ENCODE data around the gene CDK19. TPM values are rescaled to one million over a fixed set of nuclear protein-coding genes. Genes with fewer than 3 reads are reported as not detected.

CDK19 gene
- polyA plus RNA-seq, 1 donor from 2014 or later, result 40.7 TPM

DNA sequence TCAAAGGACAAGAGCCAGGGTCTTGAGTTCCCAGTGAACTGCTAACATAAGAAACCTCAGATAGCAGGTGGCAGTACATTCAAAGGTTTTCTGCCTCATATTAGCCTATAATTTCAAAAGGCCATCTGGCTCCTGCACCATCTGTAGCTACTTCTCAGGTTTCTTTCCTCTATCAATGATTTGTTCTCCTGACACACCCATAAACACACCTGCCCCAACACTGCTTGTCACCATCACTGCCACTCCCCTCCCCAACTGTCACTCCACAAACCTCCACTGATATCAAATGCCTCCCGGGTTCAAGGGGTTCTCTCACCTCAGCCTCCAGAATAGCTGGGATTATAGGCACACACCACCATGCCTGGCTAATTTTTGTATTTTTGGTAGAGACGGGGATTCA, 186.1 kb downstream of the CDK19 start:
- Histone ChIP-seq H3F3A (ENCODE audit: insufficient read depth, low read length, poor library complexity, severe bottlenecking) (no peaks in the 10 kb centered on the region), H3K36me3 (ENCODE audit: insufficient read depth, low read length) (no peaks in the 10 kb centered on the region), H3K9me3 (ENCODE audit: low read length) (no peaks in the 10 kb centered on the region), H2AFZ (ENCODE audit: low read depth, low read length) (no peak overlapping the region), H4K20me1 (ENCODE audit: insufficient read depth) (no peaks in the 10 kb centered on the region), H3K9ac (ENCODE audit: low read length) (no peak overlapping the region), H3K79me2 (replicated peaks; ENCODE audit: insufficient read depth, low read length) (no peaks in the 10 kb centered on the region), H3K27ac (ENCODE audit: low read length) (no peak overlapping the region), H3K27me3 (ENCODE audit: insufficient read depth, low read depth, low read length) (no peaks in the 10 kb centered on the region), H3K4me2 (ENCODE audit: low read length) (no peak overlapping the region), H3K4me3 (ENCODE audit: low read length) (no peak overlapping the region), H3K9me2 (ENCODE audit: insufficient read depth, low read length) (no peaks in the 10 kb centered on the region)
- TF ChIP-seq EP300 (conservative IDR thresholded peaks at IDR 0.05; ENCODE audit: poor library complexity, severe bottlenecking), result no peak
- TF ChIP-seq EZH2 (IDR thresholded peaks at IDR 0.05; ENCODE audit: borderline replicate concordance, insufficient read depth, low read length, poor library complexity, severe bottlenecking), result no peak
- TF ChIP-seq RAD21 (conservative IDR thresholded peaks at IDR 0.05), result no peak
- no peak for TF ChIP-seq TAF1 (IDR thresholded peaks at IDR 0.05; ENCODE audit: low read depth)
- TF ChIP-seq, protein P1, sequence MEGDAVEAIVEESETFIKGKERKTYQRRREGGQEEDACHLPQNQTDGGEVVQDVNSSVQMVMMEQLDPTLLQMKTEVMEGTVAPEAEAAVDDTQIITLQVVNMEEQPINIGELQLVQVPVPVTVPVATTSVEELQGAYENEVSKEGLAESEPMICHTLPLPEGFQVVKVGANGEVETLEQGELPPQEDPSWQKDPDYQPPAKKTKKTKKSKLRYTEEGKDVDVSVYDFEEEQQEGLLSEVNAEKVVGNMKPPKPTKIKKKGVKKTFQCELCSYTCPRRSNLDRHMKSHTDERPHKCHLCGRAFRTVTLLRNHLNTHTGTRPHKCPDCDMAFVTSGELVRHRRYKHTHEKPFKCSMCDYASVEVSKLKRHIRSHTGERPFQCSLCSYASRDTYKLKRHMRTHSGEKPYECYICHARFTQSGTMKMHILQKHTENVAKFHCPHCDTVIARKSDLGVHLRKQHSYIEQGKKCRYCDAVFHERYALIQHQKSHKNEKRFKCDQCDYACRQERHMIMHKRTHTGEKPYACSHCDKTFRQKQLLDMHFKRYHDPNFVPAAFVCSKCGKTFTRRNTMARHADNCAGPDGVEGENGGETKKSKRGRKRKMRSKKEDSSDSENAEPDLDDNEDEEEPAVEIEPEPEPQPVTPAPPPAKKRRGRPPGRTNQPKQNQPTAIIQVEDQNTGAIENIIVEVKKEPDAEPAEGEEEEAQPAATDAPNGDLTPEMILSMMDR (IDR thresholded peaks at IDR 0.05; ENCODE audit: poor library complexity, severe bottlenecking), result no peak
- TF ChIP-seq POLR2AphosphoS5 (IDR thresholded peaks at IDR 0.05), result no peak

- H3K4me3 ChIP-seq (ENCODE audit: low read length), result no peak overlapping the region
- H4K20me1 ChIP-seq (ENCODE audit: insufficient read depth), result no peaks in the 10 kb centered on the region
- H3F3A ChIP-seq (ENCODE audit: insufficient read depth, low read length, poor library complexity, severe bottlenecking), result no peaks in the 10 kb centered on the region
- TF ChIP-seq, protein P2, sequence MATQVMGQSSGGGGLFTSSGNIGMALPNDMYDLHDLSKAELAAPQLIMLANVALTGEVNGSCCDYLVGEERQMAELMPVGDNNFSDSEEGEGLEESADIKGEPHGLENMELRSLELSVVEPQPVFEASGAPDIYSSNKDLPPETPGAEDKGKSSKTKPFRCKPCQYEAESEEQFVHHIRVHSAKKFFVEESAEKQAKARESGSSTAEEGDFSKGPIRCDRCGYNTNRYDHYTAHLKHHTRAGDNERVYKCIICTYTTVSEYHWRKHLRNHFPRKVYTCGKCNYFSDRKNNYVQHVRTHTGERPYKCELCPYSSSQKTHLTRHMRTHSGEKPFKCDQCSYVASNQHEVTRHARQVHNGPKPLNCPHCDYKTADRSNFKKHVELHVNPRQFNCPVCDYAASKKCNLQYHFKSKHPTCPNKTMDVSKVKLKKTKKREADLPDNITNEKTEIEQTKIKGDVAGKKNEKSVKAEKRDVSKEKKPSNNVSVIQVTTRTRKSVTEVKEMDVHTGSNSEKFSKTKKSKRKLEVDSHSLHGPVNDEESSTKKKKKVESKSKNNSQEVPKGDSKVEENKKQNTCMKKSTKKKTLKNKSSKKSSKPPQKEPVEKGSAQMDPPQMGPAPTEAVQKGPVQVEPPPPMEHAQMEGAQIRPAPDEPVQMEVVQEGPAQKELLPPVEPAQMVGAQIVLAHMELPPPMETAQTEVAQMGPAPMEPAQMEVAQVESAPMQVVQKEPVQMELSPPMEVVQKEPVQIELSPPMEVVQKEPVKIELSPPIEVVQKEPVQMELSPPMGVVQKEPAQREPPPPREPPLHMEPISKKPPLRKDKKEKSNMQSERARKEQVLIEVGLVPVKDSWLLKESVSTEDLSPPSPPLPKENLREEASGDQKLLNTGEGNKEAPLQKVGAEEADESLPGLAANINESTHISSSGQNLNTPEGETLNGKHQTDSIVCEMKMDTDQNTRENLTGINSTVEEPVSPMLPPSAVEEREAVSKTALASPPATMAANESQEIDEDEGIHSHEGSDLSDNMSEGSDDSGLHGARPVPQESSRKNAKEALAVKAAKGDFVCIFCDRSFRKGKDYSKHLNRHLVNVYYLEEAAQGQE (IDR thresholded peaks at IDR 0.05; ENCODE audit: borderline replicate concordance), result no peak
- no peak for TF ChIP-seq RAD21 (conservative IDR thresholded peaks at IDR 0.05)
- no peak for TF ChIP-seq SMC3 (conservative IDR thresholded peaks at IDR 0.05; ENCODE audit: poor library complexity)
- TF ChIP-seq EZH2 (IDR thresholded peaks at IDR 0.05; ENCODE audit: borderline replicate concordance, insufficient read depth, low read length, poor library complexity, severe bottlenecking), result no peak
- no peak for TF ChIP-seq POLR2AphosphoS5 (IDR thresholded peaks at IDR 0.05)
- TF ChIP-seq MXI1 (conservative IDR thresholded peaks at IDR 0.05; ENCODE audit: poor library complexity, severe bottlenecking), result no peak
- TF ChIP-seq EP300 (conservative IDR thresholded peaks at IDR 0.05; ENCODE audit: poor library complexity, severe bottlenecking), result no peak
- TF ChIP-seq, protein P1 (IDR thresholded peaks at IDR 0.05; ENCODE audit: poor library complexity, severe bottlenecking), result no peak
- no peak for TF ChIP-seq TAF1 (IDR thresholded peaks at IDR 0.05; ENCODE audit: low read depth)
- no peak overlapping the region for H3K9ac ChIP-seq (ENCODE audit: low read length)
- H3K79me2 ChIP-seq (replicated peaks; ENCODE audit: insufficient read depth, low read length), result no peaks in the 10 kb centered on the region
- H3K27me3 ChIP-seq (ENCODE audit: insufficient read depth, low read depth, low read length), result no peaks in the 10 kb centered on the region
- no peaks in the 10 kb centered on the region for H3K9me2 ChIP-seq (ENCODE audit: insufficient read depth, low read length)
- no peaks in the 10 kb centered on the region for H3K9me3 ChIP-seq (ENCODE audit: low read length)
- no peak overlapping the region for H3K4me2 ChIP-seq (ENCODE audit: low read length)
- no peaks in the 10 kb centered on the region for H3K36me3 ChIP-seq (ENCODE audit: insufficient read depth, low read length)
- no peak overlapping the region for H2AFZ ChIP-seq (ENCODE audit: low read depth, low read length)
- no peak overlapping the region for H3K27ac ChIP-seq (ENCODE audit: low read length)
These were observed 186.9 kb downstream of the CDK19 start for GRCh38 chr6:110628330-110628729.

Measured in neural cell (in vitro differentiated cells).